HepG2 (cell line): ENCODE measurements around the gene TRABD. TPM values are rescaled to one million over a fixed set of nuclear protein-coding genes. Genes with fewer than 3 reads are reported as not detected.
A peak's percentile ranks its signal among the peaks of the same experiment; 100 is the strongest.

Source experiments
- ATAC-seq: fragments of 200-7000 bp; cut with Tn5 transposase; 3 replicates; pipeline ENCODE4 v1.9.1; 2020; ENCODE audit warnings: mild to moderate bottlenecking, moderate library complexity
- BruUV-seq: library from RNA; stranded (reverse); fragments of 400-500 nt; replicated peaks from 2 replicates; lab custom pipeline; 2021; lab: Mats Ljungman, UMichigan
- CTCF ChIA-PET: fragments of 300-600 bp; formaldehyde crosslinking; extraction: SDS; loops from one replicate; lab custom pipeline; 2021; ENCODE audit warnings: low total read pairs, inconsistent platforms, low intra/inter-chr PET ratio; lab: Yijun Ruan, JAX
- POLR2A ChIA-PET: fragments of 350-600 bp; sonication (Branson Sonifier 250); formaldehyde crosslinking; loops from one replicate; lab custom pipeline; 2020; ENCODE audit warnings: antibody characterized with exemption, inconsistent platforms; lab: Yijun Ruan, JAX
- DNase-seq: peaks from one replicate; pipeline ENCODE4 v3.0.0-alpha.2; 2015; ENCODE audit warnings: low spot score
- FAIRE-seq: peaks from 3 replicates; lab custom pipeline; 2011; peaks lifted over from hg19 to GRCh38; lab: Jason Lieb, UNC
- H2AFZ ChIP-seq: one replicate; pipeline ENCODE4 v1.6.1; 2011; ENCODE audit warnings: low read length, inconsistent platforms
- H3K27ac ChIP-seq: fragments of 300-600 bp; 3 replicates; pipeline ENCODE4 v1.8.0; 2011; ENCODE audit warnings: mixed run types, mild to moderate bottlenecking, mixed read lengths, low read length, inconsistent platforms; ENCODE audit not compliant: insufficient read depth; ENCODE audit errors: extremely low read length
- H3K27me3 ChIP-seq, 2 experiments: fragments of 200-600 bp in 1 of 2; 2 replicates in 1 of 2; 3 replicates in 1 of 2; pipeline versions ENCODE4 v1.6.0 to v1.8.0; 2011; ENCODE audit warnings: low read length in 2 of 2, mild to moderate bottlenecking in 2 of 2, moderate library complexity in 2 of 2, inconsistent platforms in 1 of 2; ENCODE audit not compliant: insufficient read depth in 2 of 2, control insufficient read depth in 1 of 2
- H3K36me3 ChIP-seq, 2 experiments: fragments of 200-600 bp in 1 of 2; replicated peaks in 1 of 2; 2 replicates in 1 of 2; 3 replicates in 1 of 2; pipeline versions ENCODE4 v1.5.1 to v1.8.0; 2011; ENCODE audit warnings: low read length in 2 of 2, inconsistent platforms in 1 of 2; ENCODE audit not compliant: insufficient read depth in 2 of 2, control insufficient read depth in 1 of 2
- H3K4me1 ChIP-seq: 2 replicates; pipeline ENCODE4 v1.5.1; 2012; ENCODE audit warnings: low read length, inconsistent platforms; ENCODE audit not compliant: insufficient read depth
- H3K4me2 ChIP-seq: 2 replicates; pipeline ENCODE4 v1.6.0; 2011; ENCODE audit warnings: low read depth, low read length, inconsistent platforms
- H3K4me3 ChIP-seq, 3 experiments: fragments of 200-600 bp in 1 of 3; sonication (generic), shearing (Covaris generic) in 1 of 3; replicated peaks in 1 of 3; 2 replicates each; pipeline ENCODE4 v1.5.1; 2011 to 2016; ENCODE audit warnings: low read length in 3 of 3, inconsistent platforms in 2 of 3, low read depth in 2 of 3, mild to moderate bottlenecking in 2 of 3, control low read depth in 1 of 3, mixed read lengths in 1 of 3; ENCODE audit not compliant: insufficient read depth in 1 of 3
- H3K79me2 ChIP-seq: one replicate; pipeline ENCODE4 v1.6.1; 2011; ENCODE audit warnings: low read length, inconsistent platforms; ENCODE audit not compliant: insufficient read depth
- H3K9ac ChIP-seq: 2 replicates; pipeline ENCODE4 v1.6.0; 2011; ENCODE audit warnings: mild to moderate bottlenecking, low read depth, low read length, inconsistent platforms; ENCODE audit not compliant: insufficient read depth
- H3K9me3 ChIP-seq: 2 replicates; pipeline ENCODE4 v1.5.1; 2012; ENCODE audit warnings: mild to moderate bottlenecking, low read length
- H4K20me1 ChIP-seq: 2 replicates; pipeline ENCODE4 v1.6.0; 2011; ENCODE audit warnings: inconsistent platforms, mild to moderate bottlenecking, low read length, moderate library complexity; ENCODE audit not compliant: insufficient read depth
- AKAP8 ChIP-seq: sonication (generic); formaldehyde crosslinking; IDR thresholded peaks from 2 replicates; pipeline ENCODE4 v1.5.1; 2020; ENCODE audit warnings: mild to moderate bottlenecking, missing genetic modification reagents
- HDAC1 ChIP-seq: sonication (generic); formaldehyde crosslinking; IDR thresholded peaks from 2 replicates; pipeline ENCODE4 v1.5.1; 2020; ENCODE audit warnings: mild to moderate bottlenecking, missing genetic modification reagents
- HOXA3 ChIP-seq: sonication (generic); formaldehyde crosslinking; IDR thresholded peaks from 2 replicates; pipeline ENCODE4 v1.5.0; 2020; ENCODE audit warnings: missing genetic modification reagents
- IKZF4 ChIP-seq: sonication (generic); formaldehyde crosslinking; IDR thresholded peaks from 2 replicates; pipeline ENCODE4 v1.5.1; 2020; ENCODE audit warnings: borderline replicate concordance, mild to moderate bottlenecking, low read depth, missing genetic modification reagents; ENCODE audit errors: not compliant biosample characterization
- SOX6 ChIP-seq, 2 experiments: fragments of 450-650 bp in 1 of 2; sonication (generic) in 1 of 2; formaldehyde crosslinking in 1 of 2; IDR thresholded peaks; 2 replicates each; pipeline versions ENCODE4 v1.4.0 to v1.6.1; 2017 to 2020; ENCODE audit warnings: antibody characterized with exemption in 1 of 2, mild to moderate bottlenecking in 1 of 2, missing genetic modification reagents in 1 of 2
- TBP ChIP-seq: sonication (generic); formaldehyde crosslinking; IDR thresholded peaks from 2 replicates; pipeline ENCODE4 v1.5.0; 2020; ENCODE audit warnings: missing genetic modification reagents
- TCF7L2 ChIP-seq: IDR thresholded peaks from 2 replicates; pipeline ENCODE4 v1.6.1; 2011; ENCODE audit warnings: mild to moderate bottlenecking, low read depth, low read length, moderate library complexity
- ZNF263 ChIP-seq: sonication (generic); formaldehyde crosslinking; IDR thresholded peaks from 2 replicates; pipeline ENCODE4 v1.4.0; 2020; ENCODE audit warnings: missing genetic modification reagents
- ZNF451 ChIP-seq: sonication (generic); formaldehyde crosslinking; IDR thresholded peaks from 2 replicates; pipeline ENCODE4 v1.5.0; 2020; ENCODE audit warnings: mild to moderate bottlenecking, missing genetic modification reagents
- ZNF547 ChIP-seq: sonication (generic); formaldehyde crosslinking; IDR thresholded peaks from 2 replicates; pipeline ENCODE4 v1.5.1; 2020; ENCODE audit warnings: mild to moderate bottlenecking, missing genetic modification reagents
- WGBS: methylation state at CpG from one replicate; pipeline ENCODE4 v1.1.6; 2017; ENCODE audit warnings: low lambda C conversion rate; 5-methylcytosine and 5-hydroxymethylcytosine counted together
- in situ Hi-C: cut with HindIII; loops from 2 replicates; pipeline ENCODE4 v1.10.0; 2017; ENCODE audit warnings: low pct_unique_long_range_greater_than_20kb; ENCODE audit not compliant: extremely low pct_ligation_motif_present
- intact Hi-C: fragments of 100-400 bp; cut with micrococcal nuclease; formaldehyde crosslinking; loops from one replicate; pipeline ENCODE4 v1.10.0; 2022; ENCODE audit not compliant: unreplicated experiment
- polyA plus RNA-seq, 8 experiments: library from polyadenylated mRNA; depleted of rRNA in 3 of 8; stranded (reverse) in 7 of 8; unstranded in 1 of 8; fragments of >200 nt; fragmentation: Illumina TruSeq in 4 of 8; extraction: Trizol in 4 of 8; gene quantifications; 2 replicates each; pipeline versions ENCODE4 v1.2.1 to v1.2.3, GENCODE V29; 2011 to 2016; ENCODE audit warnings: low read depth in 4 of 8, missing spikeins in 1 of 8, mixed read lengths in 1 of 8; ENCODE audit not compliant: insufficient read depth in 1 of 8
- total RNA-seq, 5 experiments: library from RNA; depleted of rRNA; stranded (reverse); fragments of >200 nt; fragmentation: Illumina TruSeq; extraction: Trizol; gene quantifications; 2 replicates each; pipeline ENCODE4 v1.2.3, GENCODE V29; 2016; ENCODE audit warnings: low read depth in 1 of 5
- TF ChIP-seq, protein P1 (sequence below): sonication (generic); formaldehyde crosslinking; IDR thresholded peaks from 2 replicates; pipeline ENCODE4 v1.4.0; 2020; ENCODE audit warnings: missing genetic modification reagents
- TF ChIP-seq, protein P2 (sequence below): sonication (generic); formaldehyde crosslinking; IDR thresholded peaks from 2 replicates; pipeline ENCODE4 v1.5.0; 2020; ENCODE audit warnings: missing genetic modification reagents, mild to moderate bottlenecking, borderline replicate concordance
- TF ChIP-seq, protein P3 (sequence below): sonication (generic); formaldehyde crosslinking; IDR thresholded peaks from 2 replicates; pipeline ENCODE4 v1.5.1; 2020; ENCODE audit warnings: mild to moderate bottlenecking, missing genetic modification reagents, moderate library complexity
- TF ChIP-seq, protein P4 (sequence below): sonication (generic); formaldehyde crosslinking; IDR thresholded peaks from 2 replicates; pipeline ENCODE4 v1.5.1; 2020; ENCODE audit warnings: missing genetic modification reagents, mild to moderate bottlenecking, borderline replicate concordance

Gene TRABD
- total and polyA plus RNA-seq, 2 of the 13 experiments (the other 11 are each of a cell fraction or from before 2014, with no cell fraction given) = 21.5 to 28.9 TPM

DNA sequence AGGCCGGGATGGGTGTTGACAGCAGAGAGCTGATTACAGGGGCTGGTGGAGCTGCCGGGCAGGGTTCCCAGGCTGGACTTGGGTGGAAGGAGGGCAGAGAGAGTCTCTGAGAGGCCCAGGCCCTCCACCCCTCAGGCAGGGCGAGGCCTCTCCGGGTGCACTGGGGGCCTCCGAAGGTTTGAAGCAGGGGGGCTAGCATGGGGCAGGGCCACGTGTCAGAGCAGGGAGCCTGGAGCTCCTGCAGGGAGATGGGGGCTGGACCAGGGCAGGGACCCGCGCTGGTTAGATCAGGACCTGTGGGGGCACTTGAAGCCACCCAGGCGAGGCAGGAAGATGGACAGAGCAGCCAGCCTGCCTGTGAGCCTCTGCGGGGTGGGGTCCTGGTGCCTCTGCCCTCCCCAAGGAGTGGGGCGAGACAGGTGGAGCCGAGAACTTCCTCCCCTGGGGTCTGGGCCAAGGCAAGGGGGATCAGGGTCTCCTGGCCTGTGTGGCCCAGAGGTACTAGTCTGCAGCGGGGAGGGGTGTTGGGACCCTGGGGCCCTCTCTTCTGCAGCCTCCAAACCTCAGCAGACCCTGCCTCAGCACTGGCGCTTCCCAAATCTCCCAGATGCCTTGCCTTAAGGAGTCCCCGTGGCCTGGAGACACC is 14.3 kb upstream of the TRABD start:
- in situ Hi-C loops (no loop called here), intact Hi-C loops (no loop called here)
- Histone ChIP-seq H3K27me3 (peaks cover 0 to 11% of the 10 kb centered on the region in 2 experiments; a peak in 2 of 5 replicates), H3K36me3 (no peaks in the 10 kb centered on the region), H2AFZ (no peak overlapping the region), H3K79me2 (no peaks in the 10 kb centered on the region), H3K4me1 (peaks cover 19% of the 10 kb centered on the region), H3K9ac (peak overlapping the region; percentile 55), H3K4me3 (peak overlapping the region in 1 of 3 experiments; percentile 45; a peak in 2 of 6 replicates), H3K4me2 (peak overlapping the region; percentile 64), H3K9me3 (no peaks in the 10 kb centered on the region), H4K20me1 (no peaks in the 10 kb centered on the region), H3K27ac (peak overlapping the region; percentile 45)
- BruUV-seq = TSS peak; percentile 54
- TF ChIP-seq ZNF451 (0 out of 2 replicates have a peak, but pooled peaks have one; percentile 38), SOX6 (IDR thresholded peaks at IDR 0.05) (no peak), SOX6 (CRISPR knock-in tag; IDR thresholded peaks at IDR 0.05) (0 out of 2 replicates have a peak, but pooled peaks have one; percentile 1), HDAC1 (CRISPR knock-in tag) (0 out of 2 replicates have a peak, but pooled peaks have one; percentile 31), TBP (CRISPR knock-in tag) (no peak), AKAP8 (no peak), IKZF4 (CRISPR knock-in tag) (peak; percentile 27), ZNF263 (CRISPR knock-in tag) (no peak), HOXA3 (CRISPR knock-in tag) (0 out of 2 replicates have a peak, but pooled peaks have one; percentile 1), TCF7L2 (no peak), ZNF547 (CRISPR knock-in tag) (peak; percentile 61; the same call in 1 of the 2 replicates)
- TF ChIP-seq, protein P1, sequence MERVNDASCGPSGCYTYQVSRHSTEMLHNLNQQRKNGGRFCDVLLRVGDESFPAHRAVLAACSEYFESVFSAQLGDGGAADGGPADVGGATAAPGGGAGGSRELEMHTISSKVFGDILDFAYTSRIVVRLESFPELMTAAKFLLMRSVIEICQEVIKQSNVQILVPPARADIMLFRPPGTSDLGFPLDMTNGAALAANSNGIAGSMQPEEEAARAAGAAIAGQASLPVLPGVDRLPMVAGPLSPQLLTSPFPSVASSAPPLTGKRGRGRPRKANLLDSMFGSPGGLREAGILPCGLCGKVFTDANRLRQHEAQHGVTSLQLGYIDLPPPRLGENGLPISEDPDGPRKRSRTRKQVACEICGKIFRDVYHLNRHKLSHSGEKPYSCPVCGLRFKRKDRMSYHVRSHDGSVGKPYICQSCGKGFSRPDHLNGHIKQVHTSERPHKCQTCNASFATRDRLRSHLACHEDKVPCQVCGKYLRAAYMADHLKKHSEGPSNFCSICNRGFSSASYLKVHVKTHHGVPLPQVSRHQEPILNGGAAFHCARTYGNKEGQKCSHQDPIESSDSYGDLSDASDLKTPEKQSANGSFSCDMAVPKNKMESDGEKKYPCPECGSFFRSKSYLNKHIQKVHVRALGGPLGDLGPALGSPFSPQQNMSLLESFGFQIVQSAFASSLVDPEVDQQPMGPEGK = 0 out of 2 replicates have a peak, but pooled peaks have one; percentile 15
- TF ChIP-seq, protein P2, sequence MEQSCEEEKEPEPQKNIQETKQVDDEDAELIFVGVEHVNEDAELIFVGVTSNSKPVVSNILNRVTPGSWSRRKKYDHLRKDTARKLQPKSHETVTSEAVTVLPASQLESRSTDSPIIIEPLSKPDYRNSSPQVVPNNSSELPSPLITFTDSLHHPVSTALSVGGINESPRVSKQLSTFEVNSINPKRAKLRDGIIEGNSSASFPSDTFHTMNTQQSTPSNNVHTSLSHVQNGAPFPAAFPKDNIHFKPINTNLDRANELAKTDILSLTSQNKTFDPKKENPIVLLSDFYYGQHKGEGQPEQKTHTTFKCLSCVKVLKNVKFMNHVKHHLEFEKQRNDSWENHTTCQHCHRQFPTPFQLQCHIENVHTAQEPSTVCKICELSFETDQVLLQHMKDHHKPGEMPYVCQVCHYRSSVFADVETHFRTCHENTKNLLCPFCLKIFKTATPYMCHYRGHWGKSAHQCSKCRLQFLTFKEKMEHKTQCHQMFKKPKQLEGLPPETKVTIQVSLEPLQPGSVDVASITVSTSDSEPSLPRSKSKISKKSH (CRISPR knock-in tag) = 0 out of 2 replicates have a peak, but pooled peaks have one; percentile 1
- TF ChIP-seq, protein P3, sequence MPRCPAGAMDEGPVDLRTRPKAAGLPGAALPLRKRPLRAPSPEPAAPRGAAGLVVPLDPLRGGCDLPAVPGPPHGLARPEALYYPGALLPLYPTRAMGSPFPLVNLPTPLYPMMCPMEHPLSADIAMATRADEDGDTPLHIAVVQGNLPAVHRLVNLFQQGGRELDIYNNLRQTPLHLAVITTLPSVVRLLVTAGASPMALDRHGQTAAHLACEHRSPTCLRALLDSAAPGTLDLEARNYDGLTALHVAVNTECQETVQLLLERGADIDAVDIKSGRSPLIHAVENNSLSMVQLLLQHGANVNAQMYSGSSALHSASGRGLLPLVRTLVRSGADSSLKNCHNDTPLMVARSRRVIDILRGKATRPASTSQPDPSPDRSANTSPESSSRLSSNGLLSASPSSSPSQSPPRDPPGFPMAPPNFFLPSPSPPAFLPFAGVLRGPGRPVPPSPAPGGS (CRISPR knock-in tag) = 0 out of 2 replicates have a peak, but pooled peaks have one; percentile 83
- TF ChIP-seq, protein P4, sequence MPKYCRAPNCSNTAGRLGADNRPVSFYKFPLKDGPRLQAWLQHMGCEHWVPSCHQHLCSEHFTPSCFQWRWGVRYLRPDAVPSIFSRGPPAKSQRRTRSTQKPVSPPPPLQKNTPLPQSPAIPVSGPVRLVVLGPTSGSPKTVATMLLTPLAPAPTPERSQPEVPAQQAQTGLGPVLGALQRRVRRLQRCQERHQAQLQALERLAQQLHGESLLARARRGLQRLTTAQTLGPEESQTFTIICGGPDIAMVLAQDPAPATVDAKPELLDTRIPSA (CRISPR knock-in tag) = 0 out of 2 replicates have a peak, but pooled peaks have one; percentile 31
- no peak for DNase-seq
- ChIA-PET POLR2A (interaction anchor here (1.2 kb wide), 1 partner anchor 15 kb away, joined by 3 read pairs; no protein-coding TSS in a partner anchor), CTCF (no interaction called here)
- FAIRE-seq = no peak
- 13% methylated on average over 2 of the region's 15 CpGs for WGBS
- peak; percentile 37 for ATAC-seq
